RWPE1 (cell line): ENCODE results near the gene ZNF778.

Experiments used
- CTCF ChIA-PET: fragments of 350-600 bp; sonication (Branson Sonifier 250); formaldehyde crosslinking; extraction: SDS; loops from one replicate; lab custom pipeline; 2021; lab: Yijun Ruan, JAX
- POLR2A ChIA-PET: fragments of 400-600 bp; formaldehyde crosslinking; extraction: SDS; loops from one replicate; lab custom pipeline; 2020; ENCODE audit warnings: antibody characterized with exemption; ENCODE audit not compliant: low non-redundant PET; lab: Yijun Ruan, JAX
- DNase-seq: peaks from one replicate; pipeline ENCODE4 v3.0.0; 2012; ENCODE audit warnings: low spot score
- H3K27ac ChIP-seq: fragments of 450-650 bp; 2 replicates; pipeline ENCODE4 v1.5.1; 2017
- CTCF ChIP-seq: fragments of 450-650 bp; conservative IDR thresholded peaks from 2 replicates; pipeline ENCODE4 v1.5.1; 2017; ENCODE audit warnings: low read depth, mild to moderate bottlenecking

Gene ZNF778

GRCh38 chr16:89219365-89219764 is 1.9 kb downstream of the ZNF778 start:
- POLR2A ChIA-PET: no interaction called here

GRCh38 chr16:89221604-89222003 is 4.1 kb downstream of the ZNF778 start:
- DNase-seq: no peak
- no peak for TF ChIP-seq CTCF
- no peak overlapping the region for H3K27ac ChIP-seq
- POLR2A ChIA-PET: no interaction called here
- CTCF ChIA-PET: no interaction called here

More at GRCh38 chr16:89219365-89219764, 1.9 kb downstream of the ZNF778 start:
- DNase-seq: no peak
- no peak for TF ChIP-seq CTCF
- CTCF ChIA-PET: no interaction called here
- H3K27ac ChIP-seq: no peak overlapping the region

- H3K27ac ChIP-seq: no peak overlapping the region
- ChIA-PET POLR2A (no interaction called here), CTCF (no interaction called here)
- no peak for TF ChIP-seq CTCF
- DNase-seq: no peak
Measured at GRCh38 chr16:89222931-89223330, 5.4 kb downstream of the ZNF778 start.

GRCh38 chr16:89224665-89225064 is 7.2 kb downstream of the ZNF778 start:
- H3K27ac ChIP-seq: no peak overlapping the region
- ChIA-PET CTCF (no interaction called here), POLR2A (interaction anchor here (0.6 kb wide), 1 partner anchor 41 kb away, joined by 3 read pairs; no protein-coding TSS in a partner anchor)
- TF ChIP-seq CTCF: no peak
- no peak for DNase-seq

- ChIA-PET POLR2A (no interaction called here), CTCF (no interaction called here)
- H3K27ac ChIP-seq: no peak overlapping the region
- no peak for DNase-seq
- TF ChIP-seq CTCF: no peak
Measured at GRCh38 chr16:89230255-89230654, 12.8 kb downstream of the ZNF778 start.

- ChIA-PET POLR2A (no interaction called here), CTCF (no interaction called here)
- DNase-seq: no peak
- no peak overlapping the region for H3K27ac ChIP-seq
- TF ChIP-seq CTCF: no peak
Measured at GRCh38 chr16:89232107-89232506, 14.6 kb downstream of the ZNF778 start.
